ENCODE data around the gene FKBP5. TPM values are rescaled to one million over a fixed set of nuclear protein-coding genes. Genes with fewer than 3 reads are reported as not detected.

Gene FKBP5
- total RNA-seq, 1 donor from 2014 or later, result 112 TPM

- Histone ChIP-seq H3K36me3 (no peaks in the 10 kb centered on the region), H3K27ac (peak overlapping the region; percentile 100), H3K27me3 (no peaks in the 10 kb centered on the region), H3K9me3 (no peaks in the 10 kb centered on the region), H3K4me1 (peaks cover 52 to 58% of the 10 kb centered on the region in 2 donors), H3K4me3 (no peak overlapping the region)
- no peak for DNase-seq (ENCODE audit: low spot score in 2 of 2)
- intact Hi-C loops (cut with DNase I), result loop anchor here (10.0 kb wide), 1 partner anchor 1480 kb away; the partner anchor contains the start of gene SMIM29
- TF ChIP-seq CTCF (IDR thresholded peaks at IDR 0.05), result no peak
Observed at GRCh38 chr6:35725081-35725708, 36.5 kb upstream of the FKBP5 start.

GRCh38 chr6:35724471-35724870, 35.8 kb upstream of the FKBP5 start:
- Histone ChIP-seq H3K36me3 (no peaks in the 10 kb centered on the region), H3K27ac (peak overlapping the region; percentile 100), H3K4me1 (peaks cover 52 to 54% of the 10 kb centered on the region in 2 donors), H3K4me3 (no peak overlapping the region), H3K9me3 (no peaks in the 10 kb centered on the region), H3K27me3 (no peaks in the 10 kb centered on the region)
- TF ChIP-seq CTCF (IDR thresholded peaks at IDR 0.05), result no peak
- DNase-seq (ENCODE audit: low spot score in 2 of 2), result no peak
- intact Hi-C loops (cut with DNase I), result loop anchor here (10.0 kb wide), 1 partner anchor 1480 kb away; the partner anchor contains the start of gene SMIM29

- TF ChIP-seq CTCF (IDR thresholded peaks at IDR 0.05), result no peak
- intact Hi-C loops (cut with DNase I), result loop anchor here (10.0 kb wide), 1 partner anchor 1479 kb away; the partner anchor contains the start of gene SMIM29
- DNase-seq (ENCODE audit: low spot score in 2 of 2), result no peak
- Histone ChIP-seq H3K27me3 (no peaks in the 10 kb centered on the region), H3K27ac (peak overlapping the region; percentile 100), H3K36me3 (no peaks in the 10 kb centered on the region), H3K9me3 (no peaks in the 10 kb centered on the region), H3K4me3 (no peak overlapping the region), H3K4me1 (peaks cover 51% of the 10 kb centered on the region in 2 donors)
Observed at GRCh38 chr6:35724059-35724458, 35.3 kb upstream of the FKBP5 start.

- H3K27me3 ChIP-seq, result no peaks in the 10 kb centered on the region
- no peaks in the 10 kb centered on the region for H3K36me3 ChIP-seq
- intact Hi-C loops (cut with DNase I), result loop anchor here (10.0 kb wide), 1 partner anchor 1479 kb away; the partner anchor contains the start of gene SMIM29
- H3K4me1 ChIP-seq, result peaks cover 50 to 51% of the 10 kb centered on the region in 2 donors
- DNase-seq (ENCODE audit: low spot score in 2 of 2), result no peak
- no peak for TF ChIP-seq CTCF (IDR thresholded peaks at IDR 0.05)
- peak overlapping the region; percentile 100 for H3K27ac ChIP-seq
- no peaks in the 10 kb centered on the region for H3K9me3 ChIP-seq
- no peak overlapping the region for H3K4me3 ChIP-seq
Observed at GRCh38 chr6:35723587-35723986, 34.9 kb upstream of the FKBP5 start.

- no peak for DNase-seq (ENCODE audit: low spot score in 2 of 2)
- H3K36me3 ChIP-seq, result no peaks in the 10 kb centered on the region
- H3K27ac ChIP-seq, result peak overlapping the region; percentile 22 to 36
- no peak overlapping the region for H3K4me3 ChIP-seq
- H3K9me3 ChIP-seq, result no peaks in the 10 kb centered on the region
- no peaks in the 10 kb centered on the region for H3K27me3 ChIP-seq
- H3K4me1 ChIP-seq, result peaks cover 40 to 43% of the 10 kb centered on the region in 2 donors
- intact Hi-C loops (cut with DNase I), result loop anchor here (10.0 kb wide), 1 partner anchor 1477 kb away; the partner anchor contains the start of gene SMIM29
- TF ChIP-seq CTCF (IDR thresholded peaks at IDR 0.05), result no peak
Observed at GRCh38 chr6:35722121-35722761, 33.5 kb upstream of the FKBP5 start.
